Endothelial cell (in vitro differentiated cells): ENCODE measurements around the gene SLC25A34. TPM values are rescaled to one million over a fixed set of nuclear protein-coding genes. Genes with fewer than 3 reads are reported as not detected.

Experiments
- DNase-seq: peaks from one replicate; pipeline ENCODE4 v3.0.0; 2021; ENCODE audit warnings: low spot score
- H3K27ac Mint-ChIP-seq: one replicate; pipeline ENCODE4 v1.8.0; 2021; ENCODE audit warnings: mixed read lengths, inconsistent platforms; ENCODE audit not compliant: unreplicated experiment
- H3K27me3 Mint-ChIP-seq: one replicate; pipeline ENCODE4 v1.8.0; 2021; ENCODE audit warnings: mild to moderate bottlenecking, moderate library complexity, mixed read lengths, inconsistent platforms; ENCODE audit not compliant: unreplicated experiment
- H3K36me3 Mint-ChIP-seq: one replicate; pipeline ENCODE4 v1.8.0; 2021; ENCODE audit warnings: mild to moderate bottlenecking, low read depth, mixed read lengths, inconsistent platforms; ENCODE audit not compliant: unreplicated experiment
- H3K4me1 Mint-ChIP-seq: one replicate; pipeline ENCODE4 v1.8.0; 2021; ENCODE audit warnings: mild to moderate bottlenecking, mixed read lengths, inconsistent platforms; ENCODE audit not compliant: unreplicated experiment
- H3K4me3 Mint-ChIP-seq: one replicate; pipeline ENCODE4 v1.8.0; 2021; ENCODE audit warnings: mild to moderate bottlenecking, mixed read lengths, inconsistent platforms; ENCODE audit not compliant: unreplicated experiment
- H3K9me3 Mint-ChIP-seq: one replicate; pipeline ENCODE4 v1.8.0; 2021; ENCODE audit warnings: mixed read lengths, inconsistent platforms; ENCODE audit not compliant: unreplicated experiment
- CTCF ChIP-seq: fragments of 200-600 bp; sonication (generic); IDR thresholded peaks from one replicate; pipeline ENCODE4 v1.5.0; 2021; ENCODE audit warnings: antibody characterized with exemption; ENCODE audit not compliant: unreplicated experiment
- total RNA-seq: library from RNA; stranded (reverse); fragmentation: NEBNext Ultra II Directional; extraction: Animal tissue kit (Norgen Biotek cat#: 25700); gene quantifications from one replicate; pipeline ENCODE4 v1.2.1, GENCODE V29; 2021; ENCODE audit not compliant: unreplicated experiment

Gene SLC25A34
- total RNA-seq, 1 donor from 2014 or later = 3.5 TPM

DNA sequence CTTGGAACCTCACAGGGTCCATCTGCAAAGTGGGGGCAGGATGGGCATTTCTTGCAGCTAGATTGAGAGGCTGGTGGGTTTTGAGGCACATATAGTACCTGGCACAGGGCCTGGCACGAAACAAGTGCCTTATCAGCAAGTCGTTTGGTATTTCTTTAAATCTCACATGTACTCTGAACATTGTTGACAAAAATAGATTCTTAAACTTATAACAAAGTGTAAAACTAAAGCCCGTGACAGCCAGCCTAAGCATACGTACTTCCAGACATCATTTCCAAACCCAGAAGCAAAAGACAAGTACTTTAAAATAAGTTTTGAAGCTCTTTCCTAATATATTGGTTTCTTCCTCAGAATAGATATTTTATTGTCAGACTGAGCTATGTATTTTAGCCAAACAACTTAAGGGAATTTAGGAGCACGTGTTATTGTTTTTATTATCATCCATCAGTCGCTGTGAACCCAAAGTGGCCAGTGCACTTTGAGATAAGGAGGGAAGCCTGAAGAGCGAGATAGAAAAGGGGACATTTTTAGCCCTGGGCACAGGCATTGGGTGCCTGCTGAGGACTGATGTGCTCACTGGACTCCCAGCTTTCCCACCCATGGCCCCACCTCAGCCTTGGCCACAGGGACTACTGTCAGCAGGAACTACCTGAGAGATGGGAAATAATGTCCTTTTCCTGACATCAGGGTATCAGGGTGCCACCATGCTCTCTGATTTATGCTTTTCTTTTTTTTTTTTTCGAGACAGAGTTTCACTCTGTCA is 25.5 kb downstream of the SLC25A34 start:
- DNase-seq = no peak
- Mint-ChIP-seq H3K27me3 (peaks cover 19% of the 10 kb centered on the region), H3K9me3 (no peaks in the 10 kb centered on the region), H3K36me3 (peaks cover 33% of the 10 kb centered on the region), H3K27ac (peak overlapping the region; percentile 69), H3K4me1 (peaks cover 37% of the 10 kb centered on the region), H3K4me3 (peak overlapping the region; percentile 96)
- TF ChIP-seq CTCF = no peak

- Mint-ChIP-seq H3K36me3 (peaks cover 33% of the 10 kb centered on the region), H3K27ac (no peak overlapping the region), H3K4me1 (peaks cover 33% of the 10 kb centered on the region), H3K4me3 (peak overlapping the region; percentile 77), H3K27me3 (peaks cover 16% of the 10 kb centered on the region), H3K9me3 (no peaks in the 10 kb centered on the region)
- no peak for TF ChIP-seq CTCF
- DNase-seq = no peak
Measured at GRCh38 chr1:15762546-15762945, 26.5 kb downstream of the SLC25A34 start.

GRCh38 chr1:15764269-15764764 is 28.3 kb downstream of the SLC25A34 start:
- Mint-ChIP-seq H3K4me3 (peak overlapping the region; percentile 77), H3K27ac (peak overlapping the region; percentile 31), H3K27me3 (peaks cover 16% of the 10 kb centered on the region), H3K9me3 (no peaks in the 10 kb centered on the region), H3K36me3 (peaks cover 40% of the 10 kb centered on the region), H3K4me1 (peaks cover 33% of the 10 kb centered on the region)
- no peak for TF ChIP-seq CTCF
- DNase-seq = no peak

- peaks cover 33% of the 10 kb centered on the region for H3K4me1 Mint-ChIP-seq
- H3K4me3 Mint-ChIP-seq = peak overlapping the region; percentile 56
- no peak for TF ChIP-seq CTCF
- DNase-seq = no peak
- peaks cover 16% of the 10 kb centered on the region for H3K27me3 Mint-ChIP-seq
- H3K9me3 Mint-ChIP-seq = no peaks in the 10 kb centered on the region
- H3K27ac Mint-ChIP-seq = no peak overlapping the region
- peaks cover 40% of the 10 kb centered on the region for H3K36me3 Mint-ChIP-seq
Measured at GRCh38 chr1:15764890-15765289, 28.8 kb downstream of the SLC25A34 start.

DNA sequence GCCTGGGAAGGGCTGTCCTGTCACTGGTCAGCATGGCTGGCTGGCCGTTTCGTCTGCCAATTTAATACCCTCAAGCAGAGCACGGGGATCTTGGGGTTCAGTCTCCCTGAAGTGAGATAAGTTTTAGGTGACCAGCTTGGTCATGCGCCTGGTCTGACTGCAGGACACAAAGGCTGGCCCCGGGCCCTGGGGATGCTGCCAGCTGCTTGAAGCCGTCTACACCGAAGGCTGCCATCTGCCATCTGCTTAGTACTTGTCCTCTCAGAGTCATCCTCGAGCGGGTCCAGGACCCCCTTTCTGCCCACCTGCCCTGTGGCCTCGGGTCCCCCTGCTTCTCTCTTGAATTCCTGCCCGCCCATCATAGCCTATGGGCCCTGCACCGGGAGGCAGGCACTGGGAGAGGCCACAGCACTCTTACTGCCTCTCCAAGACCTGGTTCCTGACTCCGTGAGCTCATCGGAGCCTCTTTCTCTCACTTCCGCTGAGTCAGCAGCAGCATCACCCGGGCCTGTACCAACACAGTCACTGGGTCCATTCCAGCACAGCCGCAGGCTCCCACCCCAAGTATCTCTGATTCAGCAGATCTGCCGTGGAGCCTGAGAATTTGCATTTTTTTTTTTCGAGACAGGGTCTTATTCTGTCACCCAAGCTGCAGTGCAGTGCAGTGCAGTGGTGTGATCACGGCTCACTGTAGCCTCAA is 29.6 kb downstream of the SLC25A34 start:
- Mint-ChIP-seq H3K36me3 (peaks cover 44% of the 10 kb centered on the region), H3K27ac (peak overlapping the region; percentile 18), H3K9me3 (no peaks in the 10 kb centered on the region), H3K4me3 (peak overlapping the region; percentile 56), H3K27me3 (peaks cover 16% of the 10 kb centered on the region), H3K4me1 (peaks cover 31% of the 10 kb centered on the region)
- no peak for TF ChIP-seq CTCF
- DNase-seq = no peak
